Measurements from ENCODE around the gene NOTCH1.

The NOTCH1 gene

DNA sequence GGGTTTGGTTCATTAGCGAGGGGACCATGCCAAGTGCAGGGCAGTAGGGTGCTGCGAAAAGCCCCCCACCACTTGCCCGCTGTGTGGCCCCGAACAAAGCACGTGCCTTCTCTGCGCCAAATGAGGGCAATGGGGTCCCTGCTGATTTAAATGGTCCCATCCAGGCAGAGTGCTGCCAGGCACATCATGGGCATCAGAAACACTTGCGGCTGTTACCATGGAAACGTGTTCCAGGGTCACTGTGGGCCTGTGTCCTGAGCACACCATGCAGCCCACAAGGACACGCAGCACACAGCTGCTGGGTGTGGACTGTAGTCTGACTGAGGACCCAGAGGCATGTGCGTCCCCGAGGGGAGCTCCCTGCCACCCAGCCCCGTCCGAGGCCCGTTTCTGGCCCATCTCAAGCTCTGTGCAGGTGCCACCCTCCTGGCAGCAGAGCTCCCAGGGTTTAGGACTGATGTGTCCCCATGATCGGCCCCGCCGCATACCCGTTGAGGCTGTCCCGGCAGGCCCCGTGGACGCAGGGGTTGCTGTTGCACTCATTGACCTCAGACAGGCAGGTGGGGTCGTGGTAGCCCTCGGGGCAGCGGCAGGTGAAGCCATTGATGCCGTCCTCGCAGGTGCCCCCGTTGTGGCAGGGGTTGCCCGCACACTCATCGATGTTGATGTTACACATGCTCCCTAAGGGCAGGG lies 31.7 kb downstream of the NOTCH1 start:
- no peak for FAIRE-seq

DNA sequence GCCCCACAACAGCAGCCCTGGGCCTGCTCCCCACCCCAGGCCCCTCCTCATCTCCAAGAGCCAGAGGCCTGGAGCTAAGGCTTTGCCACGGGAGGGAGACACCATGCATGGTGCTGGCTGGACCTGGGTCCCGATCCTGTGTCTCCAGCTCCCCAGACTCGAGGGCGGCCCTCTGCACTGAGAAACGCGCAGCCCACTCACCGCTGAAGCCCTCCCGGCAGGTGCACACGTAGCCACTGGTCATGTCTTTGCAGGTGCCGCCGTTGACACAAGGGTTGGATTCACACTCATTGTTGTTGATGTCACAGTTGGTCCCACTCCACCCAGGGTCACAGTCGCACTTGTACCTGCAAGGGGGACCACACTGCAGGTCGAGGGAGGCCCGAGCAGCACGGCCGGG lies 32.7 kb downstream of the NOTCH1 start:
- no peak for FAIRE-seq

GRCh38 chr9:136512651-136513071 lies 33.2 kb downstream of the NOTCH1 start:
- no peak for FAIRE-seq

GRCh38 chr9:136511670-136512592 lies 33.9 kb downstream of the NOTCH1 start:
- no peak for FAIRE-seq

GRCh38 chr9:136511144-136511669 lies 34.6 kb downstream of the NOTCH1 start:
- FAIRE-seq = no peak

- FAIRE-seq = no peak
Observed at GRCh38 chr9:136510561-136510960, 35.3 kb downstream of the NOTCH1 start.

DNA sequence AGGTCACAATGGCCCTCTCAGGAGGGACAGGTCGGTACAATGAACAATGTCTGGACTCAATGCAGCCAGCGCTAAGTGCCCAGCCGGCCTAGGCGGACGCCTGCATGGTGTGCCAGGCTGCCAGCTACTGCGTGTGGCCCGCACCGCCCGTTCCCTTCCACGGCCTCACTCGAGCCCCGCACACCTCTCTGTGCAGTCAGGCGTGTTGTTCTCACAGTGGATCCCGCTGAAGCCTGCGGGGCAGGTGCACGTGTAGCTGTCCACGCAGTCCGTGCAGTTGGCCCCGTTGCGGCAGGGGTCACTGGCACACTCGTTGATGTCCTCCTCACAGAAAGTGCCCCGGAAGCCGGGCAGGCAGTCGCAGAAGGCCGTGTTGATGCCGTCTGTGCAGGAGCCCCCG lies 36.3 kb downstream of the NOTCH1 start:
- FAIRE-seq = no peak

- no peak for FAIRE-seq
Observed at GRCh38 chr9:136508729-136509500, 36.9 kb downstream of the NOTCH1 start.

GRCh38 chr9:136507992-136508375 lies 37.9 kb downstream of the NOTCH1 start:
- no peak for FAIRE-seq

- FAIRE-seq = no peak
Observed at GRCh38 chr9:136507221-136507991, 38.4 kb downstream of the NOTCH1 start.

GRCh38 chr9:136506425-136506824 lies 39.4 kb downstream of the NOTCH1 start:
- no peak for FAIRE-seq

GRCh38 chr9:136505406-136506403 lies 40.1 kb downstream of the NOTCH1 start:
- no peak for FAIRE-seq

GRCh38 chr9:136504512-136505348 lies 41.1 kb downstream of the NOTCH1 start:
- FAIRE-seq = no peak

- FAIRE-seq = no peak
Observed at GRCh38 chr9:136502940-136503550, 42.8 kb downstream of the NOTCH1 start.

DNA sequence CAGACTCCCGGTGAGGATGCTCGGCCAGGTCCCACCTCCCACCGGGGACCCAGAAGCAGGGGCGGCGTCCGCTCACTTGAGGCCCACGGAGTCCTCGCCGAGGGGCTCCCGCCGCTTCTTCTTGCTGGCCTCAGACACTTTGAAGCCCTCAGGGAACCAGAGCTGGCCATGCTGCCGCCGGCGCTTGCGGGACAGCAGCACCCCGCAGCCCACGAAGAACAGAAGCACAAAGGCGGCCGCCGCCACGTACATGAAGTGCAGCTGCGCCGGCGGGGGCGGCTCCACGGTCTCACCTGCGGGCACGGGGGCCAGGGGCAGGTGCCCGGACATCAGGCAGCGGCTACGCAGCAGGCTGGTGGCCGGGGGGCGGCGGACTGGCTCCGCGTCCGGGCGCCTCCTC lies 43.7 kb downstream of the NOTCH1 start:
- FAIRE-seq = no peak

DNA sequence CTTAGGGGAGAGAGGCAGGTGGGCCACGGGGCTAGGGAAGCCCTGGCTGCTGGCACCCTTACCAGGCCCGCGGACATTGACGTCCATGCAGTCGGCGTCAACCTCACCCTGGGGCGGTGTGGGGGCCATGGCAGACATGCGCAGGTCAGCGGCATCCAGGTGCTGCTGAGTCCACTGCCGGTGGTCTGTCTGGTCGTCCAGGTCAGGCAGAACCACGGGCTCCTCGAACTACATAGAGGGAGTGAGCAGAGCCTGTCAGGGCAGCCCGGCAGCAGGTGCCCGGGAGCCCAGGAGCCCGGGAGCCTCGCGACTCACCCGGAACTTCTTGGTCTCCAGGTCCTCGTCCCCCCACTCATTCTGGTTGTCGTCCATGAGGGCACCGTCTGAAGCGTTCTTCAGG lies 44.2 kb downstream of the NOTCH1 start:
- FAIRE-seq = no peak

- no peak for FAIRE-seq
Observed at GRCh38 chr9:136499935-136500910, 45.6 kb downstream of the NOTCH1 start.
